ENCODE data around the gene BIRC6. TPM values are rescaled to one million over a fixed set of nuclear protein-coding genes. Genes with fewer than 3 reads are reported as not detected.

BIRC6 gene
- total and polyA plus RNA-seq, 2 of the 4 experiments (the other 2 are of a cell fraction), result 26.5 to 316 TPM

- Histone ChIP-seq H2BK5ac (ENCODE audit: low read depth, low read length, poor library complexity, severe bottlenecking) (no peak overlapping the region), H3K9me1 (ENCODE audit: insufficient read depth, low read length) (peaks cover 3% of the 10 kb centered on the region), H2BK15ac (ENCODE audit: low read depth, low read length) (no peak overlapping the region), H3K4ac (ENCODE audit: low read depth, low read length) (no peak overlapping the region), H3K4me1 (ENCODE audit: control insufficient read depth, insufficient read depth, low read length) (no peaks in the 10 kb centered on the region), H4K8ac (ENCODE audit: low read depth in 2 of 2, low read length in 2 of 2) (no peak overlapping the region), H3K79me1 (ENCODE audit: low read depth in 1 of 2, low read length in 2 of 2) (peaks cover 34 to 58% of the 10 kb centered on the region in 2 experiments), H2AK5ac (ENCODE audit: low read depth, low read length) (no peak overlapping the region), H4K5ac (ENCODE audit: low read depth, low read length) (no peak overlapping the region), H2BK120ac (ENCODE audit: low read depth, low read length) (no peak overlapping the region), H3K4me2 (ENCODE audit: low read depth, low read length) (no peak overlapping the region), H4K91ac (ENCODE audit: insufficient read depth, low read depth, low read length) (no peak overlapping the region), H3K56ac (ENCODE audit: extremely low read depth, insufficient read depth, low read length) (no peak overlapping the region), H3K27me3 (ENCODE audit: control insufficient read depth, insufficient read depth, low read length) (no peaks in the 10 kb centered on the region), H3K4me3 (ENCODE audit: insufficient read depth, low read depth, low read length) (no peak overlapping the region), H2AK9ac (replicated peaks; ENCODE audit: low read depth, low read length, poor library complexity) (no peak overlapping the region), H3K18ac (ENCODE audit: low read depth, low read length) (no peak overlapping the region), H3K14ac (replicated peaks; ENCODE audit: low read depth, low read length) (no peak overlapping the region), H2BK20ac (ENCODE audit: low read depth, low read length) (no peak overlapping the region), H3K9me3 (ENCODE audit: control insufficient read depth, insufficient read depth, low read length) (no peaks in the 10 kb centered on the region), H4K20me1 (ENCODE audit: insufficient read depth, low read length) (peaks cover 25% of the 10 kb centered on the region), H3K36me3 (ENCODE audit: control insufficient read depth, insufficient read depth, low read length) (peaks cover 43% of the 10 kb centered on the region), H3K23ac (ENCODE audit: low read depth, low read length) (no peak overlapping the region), H3K27ac (ENCODE audit: insufficient read depth, low read length) (no peak overlapping the region), H2AFZ (replicated peaks; ENCODE audit: low read length, poor library complexity) (no peak overlapping the region), H3K9ac (ENCODE audit: low read depth, low read length) (no peak overlapping the region)
- dilution Hi-C loops (cut with HindIII; ENCODE audit: low sequenced_read_pairs, unreplicated experiment) (no loop called here), intact Hi-C loops (cut with micrococcal nuclease) (no loop called here), in situ Hi-C loops (cut with MboI; ENCODE audit: low sequenced_read_pairs) (no loop called here)
- BruUV-seq (replicated peaks), result no TSS peak
- ATAC-seq (ENCODE audit: low read depth) (no peak), DNase-seq (no peak)
- ChIA-PET POLR2A (ENCODE audit: unreplicated experiment) (no interaction called here), CTCF (no interaction called here)
- no CpG with 5 or more reads among the region's 2 CpGs for WGBS, 2 experiments (ENCODE audit: extremely low coverage in 2 of 2, insufficient read length in 1 of 2)
- TF ChIP-seq POLR2A (IDR thresholded peaks at IDR 0.05; ENCODE audit: low read depth, low read length), result no peak
- TF ChIP-seq CEBPB (IDR thresholded peaks at IDR 0.05; ENCODE audit: low read depth, low read length), result peak; percentile 50
Observed at GRCh38 chr2:32386739-32387138, 29.9 kb downstream of the BIRC6 start.
